Neural cell (in vitro differentiated cells): ENCODE measurements around the gene PAK2.

Experiments used
- EZH2 ChIP-seq: fragments of 200-600, 300-800 bp; shearing (Covaris generic), sonication (generic); IDR thresholded peaks from 2 replicates; pipeline ENCODE4 v1.6.1; 2014; ENCODE audit warnings: antibody characterized with exemption, low read length, borderline replicate concordance, mild to moderate bottlenecking; ENCODE audit not compliant: insufficient read depth, poor library complexity, severe bottlenecking
- POLR2AphosphoS5 ChIP-seq: IDR thresholded peaks from 2 replicates; pipeline ENCODE4 v1.6.1; 2012
- RAD21 ChIP-seq: fragments of 450-650 bp; conservative IDR thresholded peaks from 2 replicates; pipeline ENCODE4 v1.6.1; 2014; ENCODE audit warnings: antibody characterized with exemption, mild to moderate bottlenecking, moderate library complexity
- TAF1 ChIP-seq: IDR thresholded peaks from 2 replicates; pipeline ENCODE4 v1.6.1; 2012; ENCODE audit warnings: low read depth
- TF ChIP-seq, protein P1 (sequence below): fragments of 450-650 bp; IDR thresholded peaks from 2 replicates; pipeline ENCODE4 v1.5.1; 2014; ENCODE audit warnings: antibody characterized with exemption, mild to moderate bottlenecking, moderate library complexity; ENCODE audit not compliant: poor library complexity, severe bottlenecking

DNA sequence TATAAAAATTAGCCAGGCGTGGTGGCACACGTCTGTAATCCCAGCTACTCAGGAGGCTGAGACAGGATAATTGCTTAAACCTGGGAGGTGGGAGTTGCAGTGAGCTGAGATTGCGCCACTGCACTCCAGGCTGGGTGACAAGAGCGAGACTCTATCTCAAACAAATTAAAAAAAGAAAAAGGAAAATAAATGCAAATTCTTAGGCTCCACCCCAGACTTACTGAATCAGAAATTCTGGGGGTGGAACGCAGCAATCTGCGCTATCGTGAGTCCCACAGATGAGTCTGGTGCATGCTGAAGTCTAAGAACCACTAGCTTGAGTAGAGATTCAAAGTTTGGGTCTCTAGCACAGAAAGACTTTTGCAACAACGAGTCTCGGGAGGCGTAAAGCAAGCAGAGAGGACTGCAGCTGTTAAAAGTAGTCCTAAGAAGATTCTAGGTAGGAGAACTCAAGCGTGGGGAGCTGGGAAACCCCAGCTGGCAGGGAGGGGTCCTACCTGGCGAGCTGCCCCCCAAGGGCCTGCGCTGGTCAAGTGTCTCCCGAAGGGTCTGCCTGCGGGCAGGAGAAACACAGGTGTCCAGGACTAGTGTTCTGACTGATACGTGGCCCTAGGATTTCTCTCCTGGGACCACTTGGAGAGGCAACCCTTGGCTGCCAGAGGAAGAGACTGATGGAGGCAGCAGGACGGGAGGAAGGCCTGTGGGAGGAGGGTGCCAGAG is 49.6 kb upstream of the PAK2 start:
- TF ChIP-seq, protein P1, sequence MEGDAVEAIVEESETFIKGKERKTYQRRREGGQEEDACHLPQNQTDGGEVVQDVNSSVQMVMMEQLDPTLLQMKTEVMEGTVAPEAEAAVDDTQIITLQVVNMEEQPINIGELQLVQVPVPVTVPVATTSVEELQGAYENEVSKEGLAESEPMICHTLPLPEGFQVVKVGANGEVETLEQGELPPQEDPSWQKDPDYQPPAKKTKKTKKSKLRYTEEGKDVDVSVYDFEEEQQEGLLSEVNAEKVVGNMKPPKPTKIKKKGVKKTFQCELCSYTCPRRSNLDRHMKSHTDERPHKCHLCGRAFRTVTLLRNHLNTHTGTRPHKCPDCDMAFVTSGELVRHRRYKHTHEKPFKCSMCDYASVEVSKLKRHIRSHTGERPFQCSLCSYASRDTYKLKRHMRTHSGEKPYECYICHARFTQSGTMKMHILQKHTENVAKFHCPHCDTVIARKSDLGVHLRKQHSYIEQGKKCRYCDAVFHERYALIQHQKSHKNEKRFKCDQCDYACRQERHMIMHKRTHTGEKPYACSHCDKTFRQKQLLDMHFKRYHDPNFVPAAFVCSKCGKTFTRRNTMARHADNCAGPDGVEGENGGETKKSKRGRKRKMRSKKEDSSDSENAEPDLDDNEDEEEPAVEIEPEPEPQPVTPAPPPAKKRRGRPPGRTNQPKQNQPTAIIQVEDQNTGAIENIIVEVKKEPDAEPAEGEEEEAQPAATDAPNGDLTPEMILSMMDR: no peak
- TF ChIP-seq POLR2AphosphoS5 (no peak), EZH2 (no peak), TAF1 (no peak), RAD21 (no peak)
